Lower leg skin (tissue), 4 donors: ENCODE measurements around the gene GTF3A. TPM values are rescaled to one million over a fixed set of nuclear protein-coding genes. Genes with fewer than 3 reads are reported as not detected.
"Not testable (repeated sequence)": the region's sequence is repeated elsewhere in the genome, so short reads cannot be mapped to it uniquely, and the experiment has no call there.

ENCODE experiments used
- DNase-seq, 2 donors: peaks; one replicate each; pipeline ENCODE4 v3.0.0-alpha.2; 2019; ENCODE audit warnings: low spot score in 2 of 2
- H3K4me3 ChIP-seq: fragments of 200-600 bp; sonication (generic); 2 replicates; pipeline ENCODE4 v1.5.1; 2017; ENCODE audit warnings: mild to moderate bottlenecking, low read depth; ENCODE audit not compliant: poor library complexity, severe bottlenecking
- CTCF ChIP-seq, 3 donors: fragments of 450-650 bp; IDR thresholded peaks; one replicate each; pipeline ENCODE4 v1.5.1; 2016; ENCODE audit warnings: antibody characterized with exemption in 3 of 3, mild to moderate bottlenecking in 3 of 3, moderate library complexity in 2 of 3
- POLR2A ChIP-seq, 2 donors: fragments of 450-650 bp; IDR thresholded peaks; one replicate each; pipeline ENCODE4 v1.6.1; 2016 to 2017; ENCODE audit warnings: antibody characterized with exemption in 2 of 2, mild to moderate bottlenecking in 1 of 2, moderate library complexity in 1 of 2
- WGBS, 2 donors: methylation state at CpG; one replicate each; pipeline ENCODE4 v1.1.5; 2018; 5-methylcytosine and 5-hydroxymethylcytosine counted together
- intact Hi-C: fragments of 100-400 bp; cut with DNase I; formaldehyde crosslinking; loops from one replicate; pipeline ENCODE4 v1.15.0; 2023; ENCODE audit warnings: low total_unique reads
- total RNA-seq, 4 donors: library from RNA; depleted of rRNA; stranded (reverse); fragments of >200 nt; gene quantifications; one replicate each; pipeline ENCODE4 v1.1.0, GENCODE V29; 2016

The GTF3A gene
- total RNA-seq, 4 donors from 2014 or later, result 96.6 to 162 (median 101) TPM

- TF ChIP-seq POLR2A (IDR thresholded peaks at IDR 0.05) (no peak), CTCF (IDR thresholded peaks at IDR 0.05) (no peak)
- DNase-seq, result no peak
- intact Hi-C loops, result no loop called here
- H3K4me3 ChIP-seq, result no peak overlapping the region
- WGBS, 2 donors, result 41 to 48% methylated on average over 4 of the region's 4 CpGs
Measured at GRCh38 chr13:27393101-27393500, 31.3 kb upstream of the GTF3A start.

DNA sequence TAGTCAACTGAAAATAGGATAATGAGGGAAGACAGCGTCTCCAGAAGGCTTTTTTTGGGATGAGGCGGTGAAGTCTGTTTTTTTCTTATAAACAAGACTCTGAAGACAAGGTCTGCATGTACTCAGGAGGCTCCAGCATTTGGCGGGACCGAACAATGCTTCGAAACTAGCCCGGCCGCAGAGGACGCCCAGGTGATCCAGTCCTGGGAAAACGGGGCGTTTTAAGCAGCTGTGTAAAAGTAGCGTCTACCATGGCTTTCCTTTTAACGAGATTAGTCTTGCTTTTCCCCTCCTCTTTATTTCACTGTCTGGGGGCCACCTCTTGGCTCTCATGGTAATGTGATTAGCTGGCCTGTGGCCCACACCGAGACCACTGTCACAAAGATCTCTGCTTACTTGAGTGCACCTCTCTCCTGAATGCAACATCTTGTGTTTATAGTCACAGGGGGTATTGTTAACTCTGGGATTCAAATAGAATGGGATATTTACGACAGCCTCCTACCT, 29.4 kb upstream of the GTF3A start:
- TF ChIP-seq POLR2A (IDR thresholded peaks at IDR 0.05) (no peak), CTCF (IDR thresholded peaks at IDR 0.05) (no peak)

GRCh38 chr13:27396252-27396846, 28.1 kb upstream of the GTF3A start:
- 77 to 80% methylated on average over 7 of the region's 7 CpGs for WGBS, 2 donors
- TF ChIP-seq CTCF (IDR thresholded peaks at IDR 0.05) (no peak), POLR2A (IDR thresholded peaks at IDR 0.05) (no peak)
- intact Hi-C loops, result no loop called here
- no peak for DNase-seq
- H3K4me3 ChIP-seq, result no peak overlapping the region

More for the DNA sequence above, 29.4 kb upstream of the GTF3A start:
- H3K4me3 ChIP-seq, result no peak overlapping the region
- intact Hi-C loops, result no loop called here
- WGBS, 2 donors, result 59 to 65% methylated on average over 14 of the region's 14 CpGs
- no peak for DNase-seq

- H3K4me3 ChIP-seq, result no peak overlapping the region
- WGBS, 2 donors, result 61 to 64% methylated on average over 4 of the region's 4 CpGs
- TF ChIP-seq CTCF (IDR thresholded peaks at IDR 0.05), result no peak
- TF ChIP-seq POLR2A (IDR thresholded peaks at IDR 0.05), result no peak
- DNase-seq, result no peak
- intact Hi-C loops, result no loop called here
Measured at GRCh38 chr13:27398360-27398759, 26.1 kb upstream of the GTF3A start.

DNA sequence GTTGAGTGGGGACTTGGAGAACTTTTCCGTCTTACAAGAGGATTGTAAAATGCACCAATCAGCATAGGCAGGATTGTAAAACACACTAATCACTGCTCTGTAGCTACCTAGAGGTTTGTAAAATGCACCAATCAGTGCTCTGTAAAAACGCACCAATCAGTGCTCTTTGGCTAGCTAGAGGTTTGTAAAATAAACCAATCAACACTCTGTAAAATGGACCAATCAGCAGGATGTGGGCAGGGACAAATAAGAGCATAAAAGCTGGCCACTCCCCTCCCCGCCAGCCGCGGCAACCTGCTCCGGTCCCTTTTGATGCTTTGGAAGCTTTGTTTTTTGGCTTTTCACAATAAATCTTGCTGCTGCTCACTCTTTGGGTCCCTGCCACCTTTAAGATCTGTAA, 24.0 kb upstream of the GTF3A start:
- WGBS, 2 donors, result 69 to 80% methylated on average over 6 of the region's 6 CpGs
- H3K4me3 ChIP-seq, DNase-seq, intact Hi-C loops: not testable (repeated sequence)

GRCh38 chr13:27401210-27401609, 23.2 kb upstream of the GTF3A start:
- no peak for TF ChIP-seq CTCF (IDR thresholded peaks at IDR 0.05)
- TF ChIP-seq POLR2A (IDR thresholded peaks at IDR 0.05), result no peak
- DNase-seq, result no peak
- no peak overlapping the region for H3K4me3 ChIP-seq
- 14 to 23% methylated on average over 3 of the region's 3 CpGs for WGBS, 2 donors
- intact Hi-C loops, result no loop called here
